HG02852 (cell line): ENCODE data around the gene NCAM2.

Experiments
- ATAC-seq: cut with Tn5 transposase; IDR thresholded peaks from one replicate; pipeline ENCODE4 v1.9.1; 2021; ENCODE audit warnings: mild to moderate bottlenecking, moderate library complexity; ENCODE audit not compliant: unreplicated experiment

The NCAM2 gene

DNA sequence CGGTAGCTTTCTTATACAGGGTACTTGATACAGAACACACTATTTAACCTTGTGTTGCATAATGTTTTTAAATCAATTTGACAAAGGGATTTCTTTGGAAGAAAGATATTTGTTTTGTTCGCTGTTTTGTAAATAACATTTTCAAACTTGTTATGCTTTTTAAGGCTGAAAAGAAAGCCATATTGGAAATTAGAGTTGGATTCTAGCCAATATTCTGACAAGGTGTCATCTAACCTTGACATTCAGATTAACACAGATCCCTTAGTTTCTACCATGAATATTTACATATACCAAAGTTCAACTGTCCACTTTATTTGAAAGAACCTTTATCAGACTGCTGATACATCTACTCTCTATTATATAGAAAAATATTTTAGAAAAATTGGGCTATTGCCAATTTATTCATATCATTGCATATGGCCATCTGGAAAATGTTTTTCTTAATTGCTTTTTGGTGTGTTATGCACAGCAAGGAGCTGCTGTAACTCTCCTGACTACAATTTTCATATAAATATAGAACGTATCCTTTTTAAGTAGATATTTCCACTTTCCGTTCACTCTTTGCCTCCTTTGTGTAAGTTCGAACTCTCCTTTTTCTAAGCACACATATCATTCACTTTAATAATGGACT is 206.3 kb downstream of the NCAM2 start:
- ATAC-seq = no peak

DNA sequence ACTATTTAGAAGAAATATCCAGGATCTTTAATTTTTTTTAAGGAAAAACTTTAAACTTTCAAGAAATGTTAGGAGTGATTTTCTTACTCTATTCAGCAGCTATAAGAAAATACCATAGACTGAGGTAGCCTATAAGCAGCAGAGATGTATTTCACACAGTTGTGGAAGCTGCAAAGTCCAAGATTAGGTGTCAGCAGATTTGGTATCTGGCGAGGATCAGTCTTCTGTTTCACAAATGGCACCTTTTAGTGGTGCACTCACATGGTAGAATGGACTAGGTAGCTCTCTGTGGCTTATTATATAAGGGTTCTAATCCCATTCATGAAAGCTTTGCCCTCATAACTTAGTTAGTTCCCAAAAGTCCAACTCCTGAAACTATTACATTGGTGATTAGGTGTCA is 207.4 kb downstream of the NCAM2 start:
- no peak for ATAC-seq

DNA sequence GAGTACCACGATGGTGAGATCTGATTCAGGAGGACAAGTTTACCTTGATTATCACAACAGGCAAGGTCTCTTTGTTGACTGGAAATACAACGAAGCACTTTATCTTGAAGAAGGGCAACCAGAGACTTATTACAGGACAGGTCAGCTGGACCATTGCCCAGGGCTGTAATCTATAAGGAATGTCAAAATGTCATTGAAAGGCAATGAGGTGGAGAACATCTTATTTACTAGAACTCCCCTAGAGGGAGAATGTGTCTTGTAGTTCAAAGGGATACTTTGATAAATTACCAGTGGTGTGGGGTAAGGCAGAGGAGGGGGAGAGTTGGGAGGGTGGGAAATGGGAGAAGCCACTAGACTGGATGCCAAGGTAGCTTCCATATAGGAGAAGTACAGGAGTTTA is 212.3 kb downstream of the NCAM2 start:
- ATAC-seq = no peak

DNA sequence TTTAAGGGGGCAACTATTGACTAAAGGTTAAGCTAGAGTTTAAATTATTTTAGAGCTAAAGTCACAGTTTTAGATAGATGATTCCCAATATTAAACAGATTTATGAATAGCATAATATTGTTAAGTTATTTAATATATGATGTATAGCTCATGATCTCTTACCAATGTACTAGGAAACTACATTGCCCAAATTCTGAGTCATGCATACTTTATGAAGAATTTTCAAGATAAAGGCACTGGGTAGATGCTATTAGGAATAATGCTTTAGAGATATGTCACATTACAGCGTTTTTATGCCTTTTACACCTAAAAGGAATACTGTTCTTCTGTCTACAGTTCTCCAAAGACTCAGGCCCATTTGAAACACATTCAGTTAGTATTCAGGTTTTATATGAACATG is 215.1 kb downstream of the NCAM2 start:
- ATAC-seq = no peak

DNA sequence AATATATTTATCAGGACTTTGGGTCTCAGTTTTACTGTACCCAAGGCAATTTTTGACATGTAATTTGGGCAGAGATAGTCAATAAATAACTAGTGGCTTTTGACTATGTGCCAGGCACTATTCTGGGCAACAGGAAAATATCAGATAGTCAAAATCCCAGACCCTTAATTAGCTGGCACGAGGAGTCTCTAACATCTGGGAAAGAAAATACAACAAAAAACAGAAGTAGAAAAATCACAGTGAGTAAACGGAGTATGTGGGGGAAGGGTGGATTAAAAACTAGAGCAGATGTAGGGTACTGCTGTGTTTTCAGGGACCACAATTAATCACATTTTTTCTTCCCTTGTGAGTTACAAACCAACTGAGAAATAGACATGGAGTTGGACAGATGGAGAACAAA is 217.8 kb downstream of the NCAM2 start:
- no peak for ATAC-seq

DNA sequence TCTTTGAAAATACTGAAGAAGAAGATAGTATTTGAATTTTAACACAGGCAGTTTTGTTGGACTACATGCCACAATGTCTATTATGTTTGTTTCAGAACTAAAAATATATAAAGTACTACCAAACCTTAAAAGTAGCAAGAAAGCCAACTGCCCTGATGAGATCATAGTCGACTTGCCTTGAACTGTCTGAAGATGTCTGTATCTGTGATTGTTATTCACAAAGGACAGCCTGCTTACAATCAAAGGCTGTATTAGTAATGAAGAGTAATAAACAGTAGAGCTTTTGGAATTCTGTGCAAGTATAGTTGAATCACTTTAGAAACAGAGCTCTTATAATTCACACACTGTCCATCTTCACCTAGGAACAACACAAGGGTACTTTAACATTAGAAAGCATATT is 228.3 kb downstream of the NCAM2 start:
- no peak for ATAC-seq

DNA sequence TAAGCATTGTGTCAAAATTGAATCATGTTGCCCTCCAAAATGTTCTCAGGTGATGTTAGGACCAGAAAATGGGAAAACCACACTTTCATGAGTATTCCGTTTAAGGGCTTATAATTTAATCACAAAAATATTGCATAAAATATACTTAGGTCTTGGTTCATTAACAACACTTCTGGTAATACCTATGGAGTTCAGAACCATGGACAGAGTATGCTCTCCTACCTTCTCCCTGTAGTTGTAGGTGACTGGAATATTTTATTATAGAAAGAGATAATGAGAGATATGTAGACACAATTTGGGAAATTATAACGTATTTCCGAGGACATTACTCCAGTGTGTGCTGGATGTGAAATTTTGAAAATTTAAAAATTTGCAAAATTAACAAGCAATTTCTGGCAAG is 232.5 kb downstream of the NCAM2 start:
- ATAC-seq = no peak

DNA sequence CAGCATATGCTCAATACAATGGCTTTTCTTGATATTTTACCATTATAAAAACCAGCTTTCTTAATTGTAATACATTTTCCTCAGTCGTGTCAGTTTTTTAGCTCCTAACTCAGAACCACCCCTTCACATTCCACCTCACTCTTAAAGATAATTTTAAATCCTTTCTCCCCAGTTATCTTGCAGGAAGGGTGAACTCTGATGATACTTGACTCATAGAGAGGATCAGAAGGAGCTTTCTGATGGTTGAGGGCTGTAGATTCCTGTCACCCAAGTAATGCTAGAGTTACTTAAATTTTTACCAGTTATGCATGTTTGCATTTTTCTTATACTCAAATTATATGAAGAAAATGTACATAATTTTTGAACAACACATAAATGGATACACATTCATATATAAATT is 233.7 kb downstream of the NCAM2 start:
- ATAC-seq = no peak

DNA sequence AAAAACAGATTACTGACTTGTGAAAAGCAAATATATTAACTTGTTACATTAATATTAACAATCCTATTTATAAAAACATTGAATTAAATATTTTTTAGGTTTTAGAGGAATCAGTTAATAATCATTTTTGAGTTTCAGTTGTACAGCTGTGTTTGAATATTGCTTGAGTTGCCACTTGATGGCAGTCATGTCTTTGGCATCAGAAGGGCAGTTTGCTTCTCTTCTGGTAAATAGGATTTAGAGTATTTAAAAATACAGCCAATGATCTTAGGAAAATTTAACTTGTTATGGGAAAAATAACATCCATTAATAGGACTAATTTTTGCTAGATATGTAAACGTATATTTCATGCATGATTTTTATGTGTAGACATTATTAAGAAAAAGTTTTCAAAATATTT is 234.1 kb downstream of the NCAM2 start:
- no peak for ATAC-seq

DNA sequence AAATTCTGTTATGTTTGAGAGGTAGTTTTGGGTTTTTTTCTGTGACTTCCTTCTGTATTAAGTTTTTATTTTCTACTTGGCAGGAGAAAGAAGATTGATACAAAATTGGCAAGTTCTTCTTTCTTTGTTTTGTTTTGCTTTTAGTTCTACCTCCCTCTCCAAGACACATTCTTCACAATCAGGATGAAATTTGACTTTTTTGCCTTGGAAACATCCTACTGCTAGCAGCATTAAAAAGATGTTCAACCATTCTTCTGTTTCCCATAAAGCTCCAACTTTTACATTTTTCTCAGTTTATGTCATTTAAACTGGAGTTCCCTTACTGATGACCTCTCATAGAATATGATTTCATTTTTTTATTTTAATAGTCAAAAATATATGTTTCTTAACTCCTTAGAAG is 234.8 kb downstream of the NCAM2 start:
- no peak for ATAC-seq

DNA sequence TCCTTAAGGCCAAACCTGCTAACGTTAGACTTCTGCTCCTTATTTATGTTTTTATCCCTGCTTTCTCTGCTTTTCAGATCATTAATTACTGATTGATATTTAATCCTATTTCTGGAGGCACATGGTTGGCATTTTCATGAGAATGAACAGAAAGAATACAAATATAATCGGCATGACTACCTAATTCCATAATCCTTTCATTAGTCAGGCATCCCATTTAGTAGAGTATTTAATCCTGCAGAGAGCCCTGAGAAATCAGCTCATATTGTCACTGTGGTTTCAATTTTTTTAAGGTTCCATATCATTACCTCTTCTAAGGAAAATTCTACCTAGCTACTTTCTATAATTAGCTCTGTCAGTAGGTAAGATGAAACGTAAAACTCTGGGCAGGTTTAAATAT is 238.8 kb downstream of the NCAM2 start:
- no peak for ATAC-seq

DNA sequence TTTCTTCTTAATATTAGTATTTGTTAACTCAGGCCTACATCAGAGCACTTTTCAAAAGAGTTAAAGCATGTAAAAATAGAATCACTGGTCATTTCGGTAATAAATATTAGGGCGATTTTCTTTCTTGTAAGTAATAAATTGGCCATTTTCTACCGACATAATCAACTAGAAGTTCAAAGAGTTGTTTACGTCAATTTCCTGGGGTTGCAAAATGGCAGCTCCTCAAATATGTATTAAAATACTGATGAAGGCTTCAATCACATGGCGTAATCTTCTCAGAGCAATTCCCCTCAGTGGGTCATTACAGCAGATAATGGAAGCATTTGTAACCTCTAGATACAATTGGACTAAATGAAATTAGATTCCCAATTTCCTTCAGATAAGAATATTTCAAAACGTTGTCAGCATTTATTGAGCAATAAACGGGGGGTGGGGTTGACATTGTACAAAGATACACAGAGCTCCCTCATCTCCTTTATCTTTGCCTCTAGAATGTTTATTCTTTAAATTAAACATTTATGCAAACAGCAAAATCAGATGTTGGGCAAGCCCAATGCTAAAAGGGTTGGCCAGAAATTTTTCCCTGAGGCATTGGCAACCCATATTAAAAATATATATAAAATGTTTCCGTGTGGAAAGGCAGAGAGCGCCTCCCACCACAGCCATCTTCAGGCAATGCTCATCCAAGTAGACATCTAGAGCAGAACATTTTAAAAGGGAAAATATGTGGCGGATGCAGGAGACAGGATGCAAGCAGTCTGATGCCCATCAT is 240.6 kb downstream of the NCAM2 start:
- no peak for ATAC-seq

DNA sequence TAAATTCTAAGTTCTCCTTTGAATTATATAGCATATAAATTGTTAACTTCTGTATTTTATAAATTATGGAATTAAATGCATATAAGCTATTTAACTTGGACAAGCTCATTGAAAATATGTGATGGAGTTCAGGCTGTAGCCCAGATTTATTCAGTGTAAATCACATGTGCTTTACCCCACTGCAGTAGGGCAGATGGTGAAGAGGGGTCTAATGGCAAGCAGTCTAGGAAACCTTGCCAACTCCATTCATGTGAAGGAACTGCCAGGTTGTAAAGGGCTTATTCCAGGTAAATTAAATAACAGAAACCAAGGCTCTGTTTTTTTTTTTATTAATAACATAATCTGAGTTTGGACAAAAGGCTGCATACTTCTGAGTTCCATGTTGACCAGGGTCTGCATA is 243.2 kb downstream of the NCAM2 start:
- no peak for ATAC-seq

DNA sequence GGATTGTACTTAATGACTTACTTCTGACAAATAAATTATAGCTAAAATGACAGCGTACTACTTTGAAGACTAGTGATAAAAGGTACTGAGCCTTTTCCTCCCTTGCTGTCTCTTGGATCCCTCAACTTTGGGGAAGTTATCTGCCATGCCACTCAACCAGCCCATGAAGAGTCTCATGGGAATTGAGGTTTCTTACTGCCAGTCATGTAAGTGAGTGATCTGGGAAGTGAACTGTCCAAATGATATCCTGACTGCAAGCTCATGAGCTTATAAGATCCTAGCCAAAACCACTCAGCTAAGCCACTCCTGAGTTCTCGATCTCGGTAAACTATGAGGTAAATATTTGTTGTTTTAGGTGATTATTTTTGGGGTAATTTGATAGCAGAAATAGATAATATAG is 247.8 kb downstream of the NCAM2 start:
- no peak for ATAC-seq

DNA sequence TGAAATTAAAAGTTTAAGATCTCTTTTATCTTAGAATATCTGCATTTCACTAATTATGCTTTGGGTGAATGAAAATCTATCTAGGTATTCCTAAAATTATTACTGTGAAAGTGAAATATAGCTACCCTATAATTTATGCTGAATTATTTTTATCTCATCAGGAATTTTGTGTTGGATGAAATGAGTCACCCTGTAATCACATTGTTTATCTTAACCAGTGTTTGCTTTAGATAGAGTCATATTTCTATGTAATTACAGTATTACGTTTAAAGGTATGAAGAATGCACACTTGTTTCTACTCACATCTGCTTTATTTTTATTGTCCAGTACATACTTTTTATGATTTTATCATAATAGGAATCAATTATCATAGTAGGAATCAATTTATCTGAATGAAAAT is 249.2 kb downstream of the NCAM2 start:
- ATAC-seq = no peak

DNA sequence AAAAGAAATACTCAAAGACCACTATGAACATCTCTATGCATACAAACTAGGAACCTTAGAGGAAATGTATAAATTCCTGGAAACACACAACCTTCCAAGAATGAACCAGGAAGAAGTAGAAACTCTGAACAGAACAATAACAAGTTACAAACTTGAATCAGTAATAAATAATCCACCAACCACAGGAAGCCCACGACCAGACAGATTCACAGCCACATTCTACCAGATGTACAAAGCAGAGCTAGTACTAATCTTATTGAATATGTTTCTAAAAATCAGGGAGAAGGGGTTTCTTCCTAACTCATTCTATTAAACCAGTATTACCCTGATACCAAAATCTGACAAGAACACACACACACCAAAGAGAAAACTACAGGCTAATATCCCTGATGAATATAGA is 263.8 kb downstream of the NCAM2 start:
- no peak for ATAC-seq

DNA sequence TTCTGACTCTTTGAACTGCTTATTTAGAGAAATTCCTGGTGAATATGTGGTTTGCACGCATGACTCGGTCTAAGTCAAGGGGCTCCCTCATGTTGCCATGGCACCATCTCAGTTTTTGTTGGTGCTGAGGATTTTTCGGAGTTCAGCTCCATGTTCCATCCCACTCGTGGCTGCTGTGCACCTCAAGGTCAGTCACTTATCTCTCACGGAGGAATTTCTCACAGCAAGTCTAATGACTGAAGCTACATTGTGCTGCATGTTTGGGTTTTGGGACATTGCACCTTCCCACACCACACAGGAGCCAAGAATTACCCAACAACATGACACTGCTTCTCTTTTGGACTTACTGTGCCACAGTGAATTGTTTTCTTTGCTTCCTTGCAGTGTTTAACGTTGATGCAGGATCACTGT is 269.9 kb downstream of the NCAM2 start:
- no peak for ATAC-seq

DNA sequence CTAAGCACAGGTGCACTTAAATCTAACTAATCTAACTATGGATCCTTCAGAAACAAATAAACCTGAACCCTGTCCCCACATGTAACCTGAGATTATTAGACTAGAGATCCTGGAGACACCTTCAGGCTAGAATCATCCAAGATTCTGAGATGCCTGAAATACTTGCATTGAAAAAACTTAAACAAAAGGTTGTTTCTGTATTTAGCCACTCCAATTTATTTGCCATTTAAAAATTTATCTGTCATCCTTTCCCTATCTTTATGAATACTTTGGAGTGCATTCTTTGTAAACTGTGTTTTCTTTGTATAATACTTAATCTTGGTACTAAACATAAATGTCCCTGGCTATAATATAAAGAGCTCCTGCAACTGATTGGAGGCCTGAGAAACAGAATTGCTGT is 270.7 kb downstream of the NCAM2 start:
- no peak for ATAC-seq

DNA sequence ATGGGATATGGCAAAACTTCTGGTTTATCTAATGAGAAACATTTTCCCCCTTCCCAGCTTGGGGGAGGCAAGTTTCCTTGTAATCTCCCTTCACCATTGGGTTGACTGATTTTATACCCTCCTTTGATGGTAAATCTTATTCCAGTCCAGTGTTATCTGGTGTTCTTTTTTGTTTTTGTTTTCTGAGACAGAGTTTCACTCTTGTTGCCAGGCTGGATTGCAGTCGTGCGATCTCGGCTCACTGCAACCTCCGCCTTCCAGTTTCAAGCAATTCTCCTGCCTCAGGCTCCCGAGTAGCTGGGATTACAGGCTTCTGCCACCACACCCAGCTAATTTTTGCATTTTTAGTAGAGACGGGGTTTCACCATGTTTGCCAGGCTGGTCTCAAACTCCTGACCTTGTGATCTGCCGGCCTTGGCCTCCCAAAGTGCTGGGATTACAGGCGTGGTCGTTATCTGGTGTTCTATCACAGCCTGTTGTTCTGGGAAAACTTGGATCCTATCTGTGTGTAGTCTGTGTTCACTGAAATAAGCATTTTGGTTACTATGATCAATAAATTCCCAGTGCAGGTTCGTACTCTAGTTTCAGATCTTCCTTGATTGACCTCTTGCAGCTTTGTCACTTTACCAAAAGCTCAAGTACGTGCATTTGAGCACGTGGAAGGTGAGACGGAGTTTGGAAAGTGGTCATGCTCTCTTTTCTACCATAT is 281.1 kb downstream of the NCAM2 start:
- no peak for ATAC-seq

DNA sequence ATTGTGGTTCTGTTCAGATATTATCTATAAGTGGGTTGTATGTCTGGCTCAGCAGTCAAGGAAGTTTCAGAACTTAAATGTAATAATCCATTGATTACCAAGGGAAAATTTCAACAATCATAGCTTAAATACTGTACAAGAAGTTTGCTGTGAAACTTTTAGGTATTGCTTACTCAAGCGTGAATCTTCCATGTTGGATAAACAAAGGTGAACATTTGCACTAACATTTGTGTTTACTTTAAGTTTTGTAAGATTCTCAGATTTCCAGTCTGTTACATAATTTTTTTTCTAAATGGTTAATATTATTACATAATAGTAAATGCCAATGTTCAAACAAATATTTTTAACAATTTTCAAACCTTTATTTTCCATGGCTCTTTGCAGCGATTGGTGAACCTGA is 285.6 kb downstream of the NCAM2 start:
- ATAC-seq = no peak

DNA sequence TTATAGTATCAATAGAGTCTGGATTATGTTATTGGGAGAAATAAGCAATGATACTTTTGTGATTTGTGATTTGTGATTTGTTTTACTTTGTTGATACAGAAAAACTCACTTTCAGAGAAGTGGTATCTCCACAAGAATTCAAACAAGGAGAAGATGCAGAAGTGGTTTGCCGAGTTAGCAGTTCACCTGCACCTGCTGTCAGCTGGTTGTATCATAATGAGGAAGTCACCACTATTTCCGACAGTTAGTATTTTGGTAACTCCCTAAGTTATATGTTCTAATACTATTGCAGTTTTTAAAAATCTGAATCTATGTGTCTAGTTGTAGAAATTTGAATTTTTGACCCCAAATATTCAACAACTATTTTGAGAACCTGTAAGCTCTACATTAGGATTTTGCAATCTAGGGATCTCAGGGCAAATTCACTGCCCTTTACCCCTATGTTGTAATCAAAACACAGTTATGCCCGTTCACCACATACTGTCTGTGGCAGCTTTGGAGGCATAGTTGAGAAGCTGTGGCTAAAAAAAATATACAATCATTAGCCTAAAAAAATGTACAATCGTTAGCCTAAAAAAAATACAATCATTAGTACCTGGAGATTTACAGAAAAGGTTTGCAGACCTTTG is 288.1 kb downstream of the NCAM2 start:
- ATAC-seq = no peak

DNA sequence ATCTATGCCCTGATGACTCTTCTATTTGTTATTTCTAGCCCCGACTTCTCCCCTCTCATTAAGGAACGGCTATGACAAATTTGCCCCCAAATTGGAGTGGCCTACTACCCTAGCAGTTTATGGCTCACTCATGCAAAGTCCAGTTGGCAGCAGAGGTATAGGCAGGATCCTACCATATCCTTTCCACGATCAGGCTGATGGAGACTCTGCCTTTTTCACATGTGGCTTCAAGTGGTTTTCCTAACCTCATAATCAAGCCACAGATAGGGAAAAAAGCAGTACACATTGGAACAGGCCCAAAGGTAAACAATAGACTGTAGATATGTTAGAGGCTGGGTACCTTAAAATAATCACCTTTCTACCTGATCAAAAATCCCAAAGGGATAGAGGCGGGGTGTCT is 292.5 kb downstream of the NCAM2 start:
- ATAC-seq = no peak
